ENCODE data around the gene NEXN. TPM values are rescaled to one million over a fixed set of nuclear protein-coding genes. Genes with fewer than 3 reads are reported as not detected.
A peak's percentile ranks its signal among the peaks of the same experiment; 100 is the strongest.

Gene NEXN
- total and polyA plus RNA-seq, 10 donors = 3.4 to 9.9 (median 6.1) TPM

DNA sequence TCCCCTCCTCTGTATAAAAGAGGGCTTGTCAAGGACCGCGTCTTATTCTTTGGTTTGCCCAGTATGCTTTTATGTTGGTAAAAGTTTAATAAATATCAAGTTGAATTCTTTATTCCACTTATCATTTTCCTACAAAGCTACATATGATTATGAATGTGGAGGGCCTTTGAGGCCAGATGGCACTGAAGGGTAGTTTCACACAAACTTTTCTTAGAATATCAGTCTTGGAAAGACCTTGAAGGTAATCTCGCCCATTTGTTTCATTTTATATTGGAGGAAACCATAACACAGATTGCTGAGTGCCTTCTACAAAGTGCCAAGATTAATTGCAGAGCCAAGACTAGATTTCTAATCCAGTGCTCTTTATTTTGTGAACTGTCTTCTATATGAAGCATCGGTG is 96.2 kb downstream of the NEXN start:
- peak overlapping the region in 7 of 8 donors; percentile 24 to 63 (median 55) for H3K27ac ChIP-seq

DNA sequence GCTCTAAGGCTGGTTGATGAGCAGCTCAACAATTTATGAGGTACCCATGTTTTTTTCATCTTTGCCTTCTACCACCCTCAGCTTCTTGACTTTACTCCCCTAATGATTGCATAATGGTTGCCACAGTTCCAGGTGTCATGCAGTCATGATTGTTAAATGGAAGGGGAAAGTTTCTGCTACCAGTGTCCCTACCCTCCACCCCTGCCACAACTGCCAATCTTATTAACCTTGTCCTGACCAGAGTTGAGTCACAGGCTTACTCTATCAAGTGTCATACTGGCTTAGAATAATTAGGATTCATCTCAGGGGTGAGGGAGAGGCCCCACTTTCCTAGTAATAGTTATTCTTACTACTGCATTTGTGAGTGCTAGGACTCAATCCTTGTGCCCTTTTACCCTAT is 98.4 kb downstream of the NEXN start:
- no peak overlapping the region for H3K4me3 ChIP-seq
- peak overlapping the region in 2 of 8 donors; percentile 60 to 63 for H3K27ac ChIP-seq
- intact Hi-C loops (cut with DNase I; ENCODE audit: low total_unique reads) = no loop called here
- DNase-seq = no peak
- no peak for TF ChIP-seq POLR2A (IDR thresholded peaks at IDR 0.05)
- TF ChIP-seq POLR2AphosphoS5 (IDR thresholded peaks at IDR 0.05) = no peak
- TF ChIP-seq, protein P1, sequence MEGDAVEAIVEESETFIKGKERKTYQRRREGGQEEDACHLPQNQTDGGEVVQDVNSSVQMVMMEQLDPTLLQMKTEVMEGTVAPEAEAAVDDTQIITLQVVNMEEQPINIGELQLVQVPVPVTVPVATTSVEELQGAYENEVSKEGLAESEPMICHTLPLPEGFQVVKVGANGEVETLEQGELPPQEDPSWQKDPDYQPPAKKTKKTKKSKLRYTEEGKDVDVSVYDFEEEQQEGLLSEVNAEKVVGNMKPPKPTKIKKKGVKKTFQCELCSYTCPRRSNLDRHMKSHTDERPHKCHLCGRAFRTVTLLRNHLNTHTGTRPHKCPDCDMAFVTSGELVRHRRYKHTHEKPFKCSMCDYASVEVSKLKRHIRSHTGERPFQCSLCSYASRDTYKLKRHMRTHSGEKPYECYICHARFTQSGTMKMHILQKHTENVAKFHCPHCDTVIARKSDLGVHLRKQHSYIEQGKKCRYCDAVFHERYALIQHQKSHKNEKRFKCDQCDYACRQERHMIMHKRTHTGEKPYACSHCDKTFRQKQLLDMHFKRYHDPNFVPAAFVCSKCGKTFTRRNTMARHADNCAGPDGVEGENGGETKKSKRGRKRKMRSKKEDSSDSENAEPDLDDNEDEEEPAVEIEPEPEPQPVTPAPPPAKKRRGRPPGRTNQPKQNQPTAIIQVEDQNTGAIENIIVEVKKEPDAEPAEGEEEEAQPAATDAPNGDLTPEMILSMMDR (IDR thresholded peaks at IDR 0.05 in 8 of 11, conservative IDR thresholded peaks at IDR 0.05 in 3 of 11) = no peak
- peaks cover 3 to 41% (median 12%) of the 10 kb centered on the region in 6 donors for H3K4me1 ChIP-seq
- H3K36me3 ChIP-seq = no peaks in the 10 kb centered on the region
- H3K27me3 ChIP-seq (replicated peaks in 1 of 7) = no peaks in the 10 kb centered on the region
- no peaks in the 10 kb centered on the region for H3K9me3 ChIP-seq

More for the DNA sequence above, 96.2 kb downstream of the NEXN start:
- H3K4me1 ChIP-seq = peaks cover 12 to 63% (median 29%) of the 10 kb centered on the region in 6 donors
- H3K36me3 ChIP-seq = no peaks in the 10 kb centered on the region
- no peaks in the 10 kb centered on the region for H3K27me3 ChIP-seq (replicated peaks in 1 of 7)
- intact Hi-C loops (cut with DNase I; ENCODE audit: low total_unique reads) = no loop called here
- TF ChIP-seq POLR2AphosphoS5 (IDR thresholded peaks at IDR 0.05) = no peak
- no peak for TF ChIP-seq POLR2A (IDR thresholded peaks at IDR 0.05)
- TF ChIP-seq, protein P1 (IDR thresholded peaks at IDR 0.05 in 8 of 11, conservative IDR thresholded peaks at IDR 0.05 in 3 of 11) = no peak
- DNase-seq = no peak
- 81 to 94% (median 86%) methylated on average over 4 of the region's 4 CpGs for WGBS, 5 donors
- no peaks in the 10 kb centered on the region for H3K9me3 ChIP-seq
- no peak overlapping the region for H3K4me3 ChIP-seq

DNA sequence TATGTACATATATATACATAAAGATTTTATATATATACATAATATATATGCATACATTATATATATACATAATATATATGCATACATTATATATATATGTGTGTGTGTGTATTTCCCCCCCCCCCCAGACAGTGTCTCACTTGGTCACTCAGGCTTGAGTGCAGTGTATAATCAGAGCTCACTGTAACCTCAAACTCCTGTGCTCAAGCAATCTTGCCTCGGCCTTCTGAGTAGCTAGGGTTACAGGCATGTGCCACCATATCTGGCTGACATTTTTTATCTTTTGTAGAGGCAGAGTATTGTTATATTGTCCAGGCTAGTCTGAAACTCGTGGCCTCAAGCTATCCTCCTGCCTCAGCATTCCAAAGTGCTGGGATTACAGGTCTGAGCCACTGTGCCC is 99.5 kb downstream of the NEXN start:
- intact Hi-C loops (cut with DNase I; ENCODE audit: low total_unique reads) = no loop called here
- TF ChIP-seq POLR2AphosphoS5 (IDR thresholded peaks at IDR 0.05) = no peak
- TF ChIP-seq, protein P1 (IDR thresholded peaks at IDR 0.05 in 8 of 11, conservative IDR thresholded peaks at IDR 0.05 in 3 of 11) = no peak
- no peak for TF ChIP-seq POLR2A (IDR thresholded peaks at IDR 0.05)
- Histone ChIP-seq H3K27ac (no peak overlapping the region), H3K4me3 (no peak overlapping the region), H3K27me3 (replicated peaks in 1 of 7) (no peaks in the 10 kb centered on the region), H3K9me3 (no peaks in the 10 kb centered on the region), H3K4me1 (peaks cover 0 to 40% (median 12%) of the 10 kb centered on the region in 6 donors), H3K36me3 (peaks cover 0 to 5% (median under 1%) of the 10 kb centered on the region in 6 donors)
- WGBS, 5 donors = 88 to 96% (median 90%) methylated on average over 2 of the region's 2 CpGs
- DNase-seq = no peak

DNA sequence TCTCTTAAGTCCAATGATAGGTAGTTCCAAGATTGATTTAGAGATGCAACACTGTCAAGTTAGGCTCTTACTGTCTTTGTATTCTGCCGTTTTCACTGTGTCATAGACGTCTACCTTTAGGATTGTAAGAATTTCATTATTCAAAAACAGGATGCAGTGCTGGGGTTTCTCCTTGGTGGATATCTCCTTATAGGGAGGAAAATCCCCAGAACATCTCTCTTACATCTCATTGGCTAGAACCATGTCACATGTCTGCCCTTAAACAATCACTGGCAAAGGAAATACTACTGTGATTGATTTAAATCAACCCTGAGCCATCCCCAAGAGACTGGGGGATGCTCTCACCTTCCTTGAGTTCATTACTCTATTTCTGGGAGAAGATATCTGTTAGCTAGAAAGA is 101.3 kb downstream of the NEXN start:
- Histone ChIP-seq H3K4me1 (peaks cover 0 to 32% (median 9%) of the 10 kb centered on the region in 6 donors), H3K9me3 (no peaks in the 10 kb centered on the region), H3K4me3 (no peak overlapping the region), H3K36me3 (peaks cover 0 to 11% (median 3%) of the 10 kb centered on the region in 6 donors), H3K27me3 (replicated peaks in 1 of 7) (no peaks in the 10 kb centered on the region), H3K27ac (no peak overlapping the region)
- no peak for TF ChIP-seq POLR2AphosphoS5 (IDR thresholded peaks at IDR 0.05)
- TF ChIP-seq, protein P1 (IDR thresholded peaks at IDR 0.05 in 8 of 11, conservative IDR thresholded peaks at IDR 0.05 in 3 of 11) = no peak
- TF ChIP-seq POLR2A (IDR thresholded peaks at IDR 0.05) = no peak
- DNase-seq = no peak
- intact Hi-C loops (cut with DNase I; ENCODE audit: low total_unique reads) = no loop called here
- WGBS, 5 donors = 85 to 94% (median 91%) methylated on average over 2 of the region's 2 CpGs
